Stimulated activated CD8-positive, alpha-beta memory T cell treated with anti-CD3 and anti-CD28 coated beads, Interleukin-2, amount 100 ng/mL, for 48 hours (primary cell): ENCODE measurements around the gene TPBGL.

Experiments
- DNase-seq, 2 donors: peaks; one replicate each; pipeline ENCODE4 v3.0.0-alpha.2; 2020; ENCODE audit warnings: low read depth in 2 of 2

TPBGL gene

GRCh38 chr11:75208446-75208845 lies 32.1 kb upstream of the TPBGL start:
- DNase-seq: no peak

GRCh38 chr11:75212411-75212810 lies 28.2 kb upstream of the TPBGL start:
- DNase-seq: no peak

- peak; percentile 50 to 71 for DNase-seq
Observed at GRCh38 chr11:75214411-75214821, 26.2 kb upstream of the TPBGL start.

GRCh38 chr11:75214843-75215242 lies 25.7 kb upstream of the TPBGL start:
- DNase-seq: no peak

- DNase-seq: no peak
Observed at GRCh38 chr11:75219869-75220268, 20.7 kb upstream of the TPBGL start.

GRCh38 chr11:75223954-75224643 lies 16.5 kb upstream of the TPBGL start:
- DNase-seq: no peak

- no peak for DNase-seq
Observed at GRCh38 chr11:75225794-75226193, 14.8 kb upstream of the TPBGL start.

- DNase-seq: no peak
Observed at GRCh38 chr11:75229466-75229865, 11.1 kb upstream of the TPBGL start.

GRCh38 chr11:75230621-75231020 lies 10.0 kb upstream of the TPBGL start:
- DNase-seq: no peak

GRCh38 chr11:75233754-75234172 lies 6.8 kb upstream of the TPBGL start:
- no peak for DNase-seq

- no peak for DNase-seq
Observed at GRCh38 chr11:75236062-75236461, 4.5 kb upstream of the TPBGL start.

GRCh38 chr11:75237050-75237449 lies 3.5 kb upstream of the TPBGL start:
- DNase-seq: no peak

GRCh38 chr11:75238595-75239440 lies 1.8 kb upstream of the TPBGL start:
- DNase-seq: no peak

- DNase-seq: no peak
Observed at GRCh38 chr11:75239531-75240290, 863 bp upstream of the TPBGL start.

GRCh38 chr11:75241036-75241905 lies 697 bp downstream of the TPBGL start:
- DNase-seq: peak; percentile 84

- DNase-seq: no peak
Observed at GRCh38 chr11:75241906-75242644, 1.5 kb downstream of the TPBGL start.

- DNase-seq: no peak
Observed at GRCh38 chr11:75242722-75243600, 2.4 kb downstream of the TPBGL start.

- DNase-seq: no peak
Observed at GRCh38 chr11:75244052-75244814, 3.7 kb downstream of the TPBGL start.
